GM19468 (cell line): ENCODE results near the gene NPIPA7.
"Not testable (repeated sequence)": the region's sequence is repeated elsewhere in the genome, so short reads cannot be mapped to it uniquely, and the experiment has no call there.

Experiments
- ATAC-seq: cut with Tn5 transposase; IDR thresholded peaks from one replicate; pipeline ENCODE4 v1.9.1; 2021; ENCODE audit warnings: mild to moderate bottlenecking, moderate library complexity, moderate number of reproducible peaks; ENCODE audit not compliant: unreplicated experiment; ENCODE audit errors: extremely low read depth

The NPIPA7 gene

DNA sequence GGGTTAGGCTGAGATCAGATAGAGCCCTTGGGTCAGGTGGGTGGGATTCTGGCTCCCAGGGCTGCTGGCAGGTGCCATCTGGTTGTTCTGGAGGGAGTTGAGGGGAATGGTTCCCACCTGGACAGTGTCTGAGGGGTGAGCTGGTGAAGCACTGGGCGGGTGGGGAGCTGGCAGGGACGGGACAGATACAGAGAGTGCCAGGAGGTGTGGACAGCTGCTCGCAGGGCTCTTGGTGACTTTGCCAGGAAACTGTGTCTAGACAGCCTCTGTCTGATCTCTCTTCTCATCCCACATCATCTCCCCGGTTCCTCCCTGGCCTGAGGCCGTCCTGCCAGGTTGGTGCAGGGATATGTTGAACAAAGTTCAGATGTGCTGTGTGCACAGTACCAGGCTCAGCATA, 38.1 kb downstream of the NPIPA7 start:
- ATAC-seq = not testable (repeated sequence)

- ATAC-seq = not testable (repeated sequence)
Measured at GRCh38 chr16:16417914-16418544, 39.1 kb downstream of the NPIPA7 start.

- ATAC-seq = not testable (repeated sequence)
Measured at GRCh38 chr16:16420515-16420914, 41.6 kb downstream of the NPIPA7 start.

DNA sequence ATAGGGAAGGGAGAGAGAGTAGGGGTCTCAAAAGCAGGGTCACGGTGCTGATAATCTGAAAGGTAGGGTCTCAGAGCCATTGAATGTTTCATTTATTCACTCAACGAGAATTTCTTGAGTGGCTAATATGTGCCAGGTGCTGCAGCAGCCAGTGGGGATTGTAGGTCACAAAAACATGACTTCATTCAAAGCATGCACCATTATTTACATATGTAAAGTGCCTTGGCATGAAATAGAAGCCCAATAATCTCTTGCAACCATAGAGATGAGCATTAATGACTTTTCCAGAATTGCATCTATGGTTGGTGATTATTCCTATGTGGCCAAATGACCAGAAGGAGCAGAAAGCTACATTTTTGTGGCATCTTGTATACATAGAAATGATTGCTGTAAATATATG, 46.2 kb downstream of the NPIPA7 start:
- not testable (repeated sequence) for ATAC-seq

GRCh38 chr16:16431135-16431534, 52.2 kb downstream of the NPIPA7 start:
- ATAC-seq = not testable (repeated sequence)

DNA sequence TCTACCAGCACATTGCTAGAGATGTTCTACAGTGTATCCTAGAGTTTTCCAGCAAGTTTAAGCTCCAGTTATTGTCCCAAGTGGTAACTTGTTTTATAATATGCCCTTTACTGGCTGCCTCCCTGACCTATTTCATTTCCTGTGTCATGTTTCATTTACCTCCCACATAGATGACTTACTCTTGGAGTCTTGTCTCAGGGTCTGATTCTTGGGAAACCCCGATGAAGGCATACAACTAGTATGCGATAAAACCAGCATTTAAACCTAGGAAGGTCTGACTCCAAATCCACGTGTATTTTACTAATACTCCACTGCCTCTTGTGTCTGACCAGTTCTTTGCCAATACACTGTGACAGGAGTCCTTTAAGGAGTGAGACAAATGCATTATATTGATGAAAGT, 55.8 kb downstream of the NPIPA7 start:
- ATAC-seq = not testable (repeated sequence)

DNA sequence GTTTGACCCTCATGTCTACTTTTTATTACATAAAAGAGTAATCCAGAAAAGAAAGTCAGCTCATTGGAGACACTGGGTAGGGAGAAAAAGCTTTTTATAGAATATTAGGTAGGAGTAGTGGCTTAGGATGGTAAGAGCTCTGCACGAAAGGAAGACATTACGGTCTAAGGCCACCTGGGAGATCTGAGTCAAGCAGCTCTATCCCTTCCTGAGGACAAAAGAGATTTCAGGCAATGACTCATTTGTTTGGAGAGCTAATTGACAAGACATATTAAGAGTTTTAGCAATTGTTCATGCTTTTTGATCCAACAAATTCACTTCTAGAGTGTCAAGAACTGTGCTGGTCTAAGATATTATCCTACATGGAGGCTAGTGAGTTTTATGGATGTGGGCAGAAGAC, 62.5 kb downstream of the NPIPA7 start:
- ATAC-seq = not testable (repeated sequence)
